Neural cell (in vitro differentiated cells): Measurements from ENCODE around the gene COL21A1.

Experiments
- EZH2 ChIP-seq: fragments of 200-600, 300-800 bp; shearing (Covaris generic), sonication (generic); IDR thresholded peaks from 2 replicates; pipeline ENCODE4 v1.6.1; 2014; ENCODE audit warnings: antibody characterized with exemption, low read length, borderline replicate concordance, mild to moderate bottlenecking; ENCODE audit not compliant: insufficient read depth, poor library complexity, severe bottlenecking
- MXI1 ChIP-seq: fragments of 450-650 bp; conservative IDR thresholded peaks from 2 replicates; pipeline ENCODE4 v1.6.1; 2014; ENCODE audit warnings: antibody characterized with exemption, mild to moderate bottlenecking; ENCODE audit not compliant: poor library complexity, severe bottlenecking
- POLR2AphosphoS5 ChIP-seq: IDR thresholded peaks from 2 replicates; pipeline ENCODE4 v1.6.1; 2012
- RAD21 ChIP-seq: fragments of 450-650 bp; conservative IDR thresholded peaks from 2 replicates; pipeline ENCODE4 v1.6.1; 2014; ENCODE audit warnings: antibody characterized with exemption, mild to moderate bottlenecking, moderate library complexity
- SMC3 ChIP-seq: fragments of 450-650 bp; conservative IDR thresholded peaks from 2 replicates; pipeline ENCODE4 v1.6.1; 2014; ENCODE audit warnings: antibody characterized with exemption, mild to moderate bottlenecking, moderate library complexity; ENCODE audit not compliant: poor library complexity
- TAF1 ChIP-seq: IDR thresholded peaks from 2 replicates; pipeline ENCODE4 v1.6.1; 2012; ENCODE audit warnings: low read depth
- TF ChIP-seq, protein P1 (sequence below): fragments of 450-650 bp; IDR thresholded peaks from 2 replicates; pipeline ENCODE4 v1.5.1; 2014; ENCODE audit warnings: antibody characterized with exemption, mild to moderate bottlenecking, moderate library complexity; ENCODE audit not compliant: poor library complexity, severe bottlenecking

DNA sequence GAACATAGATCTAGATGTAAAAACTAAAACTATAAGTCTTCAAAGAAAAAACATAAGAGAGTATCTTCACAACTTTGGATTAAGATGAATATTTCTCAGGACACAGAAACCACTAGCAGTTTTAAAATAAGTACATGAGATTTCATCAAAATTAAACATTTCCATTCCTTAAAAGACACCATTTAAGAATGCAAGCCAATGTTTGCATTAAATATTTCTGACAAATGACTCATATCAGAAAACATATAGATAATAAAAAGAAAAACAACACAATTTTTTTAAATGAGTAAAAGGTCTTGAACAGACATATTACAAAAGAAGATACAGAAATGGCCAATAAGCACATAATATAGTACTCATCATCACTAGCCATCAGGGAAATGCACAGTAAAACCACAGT is 59.7 kb downstream of the COL21A1 start:
- TF ChIP-seq, protein P1, sequence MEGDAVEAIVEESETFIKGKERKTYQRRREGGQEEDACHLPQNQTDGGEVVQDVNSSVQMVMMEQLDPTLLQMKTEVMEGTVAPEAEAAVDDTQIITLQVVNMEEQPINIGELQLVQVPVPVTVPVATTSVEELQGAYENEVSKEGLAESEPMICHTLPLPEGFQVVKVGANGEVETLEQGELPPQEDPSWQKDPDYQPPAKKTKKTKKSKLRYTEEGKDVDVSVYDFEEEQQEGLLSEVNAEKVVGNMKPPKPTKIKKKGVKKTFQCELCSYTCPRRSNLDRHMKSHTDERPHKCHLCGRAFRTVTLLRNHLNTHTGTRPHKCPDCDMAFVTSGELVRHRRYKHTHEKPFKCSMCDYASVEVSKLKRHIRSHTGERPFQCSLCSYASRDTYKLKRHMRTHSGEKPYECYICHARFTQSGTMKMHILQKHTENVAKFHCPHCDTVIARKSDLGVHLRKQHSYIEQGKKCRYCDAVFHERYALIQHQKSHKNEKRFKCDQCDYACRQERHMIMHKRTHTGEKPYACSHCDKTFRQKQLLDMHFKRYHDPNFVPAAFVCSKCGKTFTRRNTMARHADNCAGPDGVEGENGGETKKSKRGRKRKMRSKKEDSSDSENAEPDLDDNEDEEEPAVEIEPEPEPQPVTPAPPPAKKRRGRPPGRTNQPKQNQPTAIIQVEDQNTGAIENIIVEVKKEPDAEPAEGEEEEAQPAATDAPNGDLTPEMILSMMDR: no peak
- TF ChIP-seq SMC3 (no peak), EZH2 (no peak), TAF1 (no peak), POLR2AphosphoS5 (no peak), MXI1 (no peak), RAD21 (no peak)
